H1 (cell line): ENCODE results near the gene DDX55. TPM values are rescaled to one million over a fixed set of nuclear protein-coding genes. Genes with fewer than 3 reads are reported as not detected.

Experiments used
- CREB1 ChIP-seq: IDR thresholded peaks from 2 replicates; pipeline ENCODE4 v1.6.1; 2012; ENCODE audit warnings: inconsistent platforms
- E2F6 ChIP-seq: IDR thresholded peaks from 2 replicates; pipeline ENCODE4 v1.6.1; 2012; ENCODE audit warnings: inconsistent platforms
- JUN ChIP-seq: IDR thresholded peaks from 2 replicates; pipeline ENCODE4 v1.6.1; 2011; ENCODE audit warnings: low read depth, mild to moderate bottlenecking, improper control_type of control experiment, low read length
- KDM4A ChIP-seq: IDR thresholded peaks from one replicate; pipeline ENCODE4 v1.7.1; 2012; ENCODE audit warnings: low read depth, mild to moderate bottlenecking, moderate library complexity, low read length, inconsistent platforms; ENCODE audit not compliant: severe bottlenecking
- RBBP5 ChIP-seq: IDR thresholded peaks from 2 replicates; pipeline ENCODE4 v1.7.1; 2012; ENCODE audit warnings: low read depth, mild to moderate bottlenecking, inconsistent platforms, low read length, moderate library complexity, borderline replicate concordance
- TEAD4 ChIP-seq: IDR thresholded peaks from 2 replicates; pipeline ENCODE4 v1.6.1; 2012; ENCODE audit warnings: low read depth, low read length, inconsistent platforms, mixed read lengths
- polyA plus RNA-seq, 7 experiments: library from polyadenylated mRNA; depleted of rRNA in 3 of 7; stranded (reverse) in 5 of 7; unstranded in 2 of 7; fragments of >200 nt in 5 of 7; fragments of 200-250 nt in 2 of 7; gene quantifications; 1 replicate in 5 of 7; 2 replicates in 1 of 7; 4 replicates in 1 of 7; pipeline versions ENCODE4 v1.2.1 to v1.2.3, GENCODE V29; 2011 to 2013; ENCODE audit warnings: missing spikeins in 2 of 7, mixed read lengths in 2 of 7
- total RNA-seq: library from RNA; stranded (reverse); fragmentation: NEBNext Ultra II Directional; extraction: Animal tissue kit (Norgen Biotek cat#: 25700); gene quantifications from 2 replicates; pipeline ENCODE4 v1.2.1, GENCODE V29; 2021

Gene DDX55
- total and polyA plus RNA-seq, 2 of the 8 experiments (the other 6 are each of a cell fraction or from before 2014, with no cell fraction given) = 25.8 to 37.7 TPM

GRCh38 chr12:123621619-123622530 lies 20.0 kb downstream of the DDX55 start (continued):
- TF ChIP-seq KDM4A = no peak
- no peak for TF ChIP-seq JUN
- TF ChIP-seq RBBP5 = no peak
- no peak for TF ChIP-seq TEAD4
- no peak for TF ChIP-seq E2F6
- no peak for TF ChIP-seq CREB1
- TF ChIP-seq, all 59 proteins: peak for 2
